HL-60 (cell line): ENCODE results near the gene OTOP3.
"Not testable (repeated sequence)": the region's sequence is repeated elsewhere in the genome, so short reads cannot be mapped to it uniquely, and the experiment has no call there.

Experiments used
- DNase-seq, 2 experiments: peaks; one replicate each; pipeline ENCODE4 v3.0.0-alpha.2; 2010 to 2020; ENCODE audit warnings: low read depth in 1 of 2, low spot score in 1 of 2
- H3K27ac ChIP-seq: fragments of 250-450 bp; sonication (Bioruptor Pico); replicated peaks from 2 replicates; pipeline ENCODE4 v1.5.1; 2020; ENCODE audit warnings: mild to moderate bottlenecking, moderate library complexity
- H3K27me3 ChIP-seq: fragments of 250-450 bp; sonication (Bioruptor Pico); 2 replicates; pipeline ENCODE4 v1.5.1; 2021; ENCODE audit warnings: mild to moderate bottlenecking, moderate library complexity; ENCODE audit not compliant: insufficient read depth, poor library complexity, severe bottlenecking
- H3K4me3 ChIP-seq: replicated peaks from 2 replicates; pipeline ENCODE4 v1.5.1; 2011; ENCODE audit warnings: mild to moderate bottlenecking, control low read depth, low read length; ENCODE audit not compliant: insufficient read depth
- CTCF ChIP-seq: IDR thresholded peaks from one replicate; pipeline ENCODE4 v1.5.1; 2011; ENCODE audit warnings: low read length, control low read depth, inconsistent platforms; ENCODE audit not compliant: insufficient read depth
- GABPA ChIP-seq: IDR thresholded peaks from 2 replicates; pipeline ENCODE4 v1.6.1; 2012; ENCODE audit warnings: low read depth
- POLR2AphosphoS5 ChIP-seq: IDR thresholded peaks from 2 replicates; pipeline ENCODE4 v1.6.1; 2012; ENCODE audit warnings: low read depth
- REST ChIP-seq: IDR thresholded peaks from 2 replicates; pipeline ENCODE4 v1.6.1; 2012; ENCODE audit warnings: low read depth; ENCODE audit not compliant: insufficient replicate concordance
- SPI1 ChIP-seq: IDR thresholded peaks from 2 replicates; pipeline ENCODE4 v1.6.1; 2012; ENCODE audit warnings: low read depth, mild to moderate bottlenecking, borderline replicate concordance

Gene OTOP3

DNA sequence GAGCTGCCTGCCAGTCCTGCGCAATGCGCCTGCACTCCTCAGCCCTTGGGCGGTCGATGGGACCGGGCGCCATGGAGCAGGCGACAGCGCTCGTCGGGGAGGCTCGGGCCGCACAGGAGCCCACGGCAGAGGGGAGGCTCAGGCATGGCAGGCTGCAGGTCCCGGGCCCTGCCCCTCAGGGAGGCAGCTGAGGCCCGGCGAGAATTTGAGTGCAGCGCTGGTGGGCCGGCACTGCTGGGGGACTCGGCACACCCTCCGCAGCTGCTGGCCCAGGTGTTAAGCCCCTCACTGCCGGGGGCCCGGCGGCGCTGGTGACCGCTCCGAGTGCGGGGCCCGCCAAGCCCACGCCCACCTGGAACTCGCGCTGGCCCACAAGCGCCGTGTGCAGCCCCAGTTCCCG is 28.7 kb upstream of the OTOP3 start:
- Histone ChIP-seq H3K27me3 (no peaks in the 10 kb centered on the region), H3K27ac (no peak overlapping the region), H3K4me3 (no peak overlapping the region)
- DNase-seq = no peak
- no peak for TF ChIP-seq GABPA
- TF ChIP-seq REST = no peak
- no peak for TF ChIP-seq POLR2AphosphoS5
- no peak for TF ChIP-seq SPI1
- no peak for TF ChIP-seq CTCF

DNA sequence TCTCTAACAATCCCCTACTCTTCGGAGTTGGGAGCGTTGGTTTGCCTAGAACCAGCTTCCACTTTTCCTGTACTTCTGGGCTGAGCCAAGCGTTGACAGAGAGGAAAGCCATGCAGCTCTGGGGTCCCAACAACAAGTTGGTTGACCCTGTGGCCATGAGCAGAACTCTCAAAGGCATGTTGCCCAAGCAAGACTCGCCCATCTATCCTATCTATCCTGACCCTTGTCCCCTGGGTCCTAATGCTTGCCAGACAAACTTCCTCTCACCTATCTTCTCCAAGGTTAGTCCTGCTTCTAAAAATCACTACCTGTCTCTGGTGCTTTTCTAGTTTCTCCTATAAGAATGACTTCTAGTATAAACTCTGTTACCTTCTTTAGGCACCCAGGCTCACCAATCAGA is 26.6 kb upstream of the OTOP3 start:
- not testable (repeated sequence) for H3K27me3 ChIP-seq, H3K4me3 ChIP-seq, DNase-seq, H3K27ac ChIP-seq

- not testable (repeated sequence) for DNase-seq, H3K27ac ChIP-seq, H3K4me3 ChIP-seq, H3K27me3 ChIP-seq
Measured at GRCh38 chr17:74911423-74911822, 24.3 kb upstream of the OTOP3 start.

DNA sequence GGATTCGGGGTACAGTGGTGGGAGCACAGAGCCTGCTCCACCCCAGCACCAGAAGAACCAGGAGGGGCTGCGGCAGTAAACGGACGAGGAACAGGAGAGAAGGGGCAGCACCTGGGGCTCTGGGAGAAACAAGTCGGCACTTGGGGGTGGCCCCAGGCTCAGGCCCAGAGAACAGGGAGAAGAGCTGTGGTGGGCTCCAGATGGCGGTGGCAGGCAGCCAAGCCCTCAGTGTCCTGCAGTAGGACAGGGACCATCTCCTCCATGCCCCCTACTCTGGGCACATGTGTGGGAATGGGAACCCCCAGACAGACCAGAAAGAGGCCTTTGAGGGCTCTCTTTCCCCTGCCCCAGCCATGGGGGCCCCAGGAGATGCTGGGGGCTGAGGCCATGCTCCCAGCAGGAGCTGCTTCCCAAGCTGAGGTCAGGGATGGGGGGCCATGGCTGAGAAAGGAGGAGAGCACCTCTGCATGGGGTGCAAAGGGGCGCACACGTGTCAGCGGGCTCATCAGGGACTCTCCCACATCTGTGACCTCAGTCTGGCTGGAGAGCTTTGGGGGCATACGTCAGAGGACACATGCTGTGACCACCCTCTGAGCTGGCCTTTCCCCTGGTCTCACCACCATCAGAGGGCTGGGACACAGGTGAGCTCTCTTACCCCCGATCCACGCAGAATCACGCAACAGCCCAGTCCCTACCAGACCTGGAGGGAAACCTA is 19.4 kb upstream of the OTOP3 start:
- Histone ChIP-seq H3K27ac (no peak overlapping the region), H3K4me3 (no peak overlapping the region), H3K27me3 (no peaks in the 10 kb centered on the region)
- DNase-seq = no peak
- no peak for TF ChIP-seq REST
- no peak for TF ChIP-seq SPI1
- no peak for TF ChIP-seq POLR2AphosphoS5
- no peak for TF ChIP-seq GABPA
- no peak for TF ChIP-seq CTCF

- no peak for TF ChIP-seq CTCF
- TF ChIP-seq SPI1 = no peak
- no peak for TF ChIP-seq GABPA
- TF ChIP-seq POLR2AphosphoS5 = no peak
- TF ChIP-seq REST = no peak
- Histone ChIP-seq H3K4me3 (no peak overlapping the region), H3K27ac (no peak overlapping the region), H3K27me3 (peaks cover 4% of the 10 kb centered on the region)
- no peak for DNase-seq
Measured at GRCh38 chr17:74916851-74917199, 18.9 kb upstream of the OTOP3 start.
